HCT116 (cell line): Measurements from ENCODE around the gene EFL1. TPM values are rescaled to one million over a fixed set of nuclear protein-coding genes. Genes with fewer than 3 reads are reported as not detected.

Experiments
- ATAC-seq: fragments of 200-7000 bp; cut with Tn5 transposase; 2 replicates; pipeline ENCODE4 v1.9.1; 2020; ENCODE audit warnings: mild to moderate bottlenecking, moderate library complexity
- BruUV-seq: library from RNA; stranded (reverse); fragments of 400-500 nt; replicated peaks from 2 replicates; lab custom pipeline; 2021; lab: Mats Ljungman, UMichigan
- CTCF ChIA-PET: fragments of 300-600 bp; sonication (Branson Sonifier 250); formaldehyde crosslinking; loops from one replicate; lab custom pipeline; 2021; ENCODE audit warnings: antibody characterized with exemption; lab: Charles Lee
- POLR2A ChIA-PET: fragments of 300-600, 350-600 bp; sonication (Branson Sonifier 250); formaldehyde crosslinking; loops from one replicate; lab custom pipeline; 2021; ENCODE audit warnings: antibody characterized with exemption; lab: Charles Lee
- RAD21 ChIA-PET, 2 experiments: fragments of 300-600 bp; sonication (Branson Sonifier 250); formaldehyde crosslinking; loops; one replicate each; lab custom pipeline; 2023; ENCODE audit warnings: low total read pairs in 2 of 2; ENCODE audit not compliant: uncharacterized antibody in 2 of 2, unreplicated experiment in 2 of 2, low non-redundant PET in 1 of 2; lab: Charles Lee
- DNase-seq: peaks from one replicate; pipeline ENCODE4 v3.0.0-alpha.2; 2010; ENCODE audit warnings: low read depth, low spot score
- H2AFZ ChIP-seq: fragments of 200-600 bp; shearing (Covaris generic), sonication (generic); 2 replicates; pipeline ENCODE4 v1.6.1; 2017; ENCODE audit warnings: low read depth, mixed run types, mixed read lengths, antibody characterized with exemption, low read length; ENCODE audit not compliant: poor library complexity, severe bottlenecking
- H3K27ac ChIP-seq: 2 replicates; pipeline ENCODE4 v1.5.1; 2012; ENCODE audit warnings: low read depth, low read length
- H3K27me3 ChIP-seq: fragments of 200-600 bp; sonication (generic); 2 replicates; pipeline ENCODE4 v1.6.1; 2016; ENCODE audit warnings: mixed run types, low read length, mixed read lengths; ENCODE audit not compliant: insufficient read depth
- H3K36me3 ChIP-seq, 2 experiments: fragments of 200-500 bp in 1 of 2; fragments of 200-600 bp in 1 of 2; sonication (Bioruptor generic) in 1 of 2; sonication (generic) in 1 of 2; 2 replicates each; pipeline versions ENCODE4 v1.5.1 to v1.6.1; 2014 to 2016; ENCODE audit warnings: low read length in 2 of 2, inconsistent platforms in 1 of 2, mixed read lengths in 1 of 2, mixed run types in 1 of 2; ENCODE audit not compliant: insufficient read depth in 2 of 2, control insufficient read depth in 1 of 2
- H3K4me1 ChIP-seq, 2 experiments: fragments of 200-600 bp in 1 of 2; sonication (generic) in 1 of 2; 2 replicates each; pipeline versions ENCODE4 v1.5.1 to v1.6.1; 2012 to 2017; ENCODE audit warnings: low read length in 2 of 2, inconsistent platforms in 1 of 2, mild to moderate bottlenecking in 1 of 2, mixed read lengths in 1 of 2, mixed run types in 1 of 2, moderate library complexity in 1 of 2; ENCODE audit not compliant: insufficient read depth in 2 of 2, control insufficient read depth in 1 of 2
- H3K4me2 ChIP-seq: fragments of 200-600 bp; sonication (generic); 2 replicates; pipeline ENCODE4 v1.6.1; 2017; ENCODE audit warnings: mixed run types, low read length, mixed read lengths
- H3K4me3 ChIP-seq, 2 experiments: fragments of 200-600 bp in 1 of 2; sonication (generic) in 1 of 2; replicated peaks in 1 of 2; 2 replicates each; pipeline ENCODE4 v1.5.1; 2011 to 2016; ENCODE audit warnings: low read length in 2 of 2, control low read depth in 1 of 2, low read depth in 1 of 2, mild to moderate bottlenecking in 1 of 2, mixed read lengths in 1 of 2, mixed run types in 1 of 2
- H3K79me2 ChIP-seq: fragments of 200-600 bp; sonication (generic); 2 replicates; pipeline ENCODE4 v1.6.1; 2017; ENCODE audit warnings: mild to moderate bottlenecking, mixed run types, low read length, moderate library complexity, mixed read lengths; ENCODE audit not compliant: insufficient read depth
- H3K9ac ChIP-seq: fragments of 200-600 bp; sonication (generic); 2 replicates; pipeline ENCODE4 v1.6.1; 2016; ENCODE audit warnings: low read length, mixed read lengths
- H3K9me2 ChIP-seq: fragments of 200-600 bp; sonication (generic), shearing (Covaris generic); 2 replicates; pipeline ENCODE4 v1.6.1; 2017; ENCODE audit warnings: mixed run types, mild to moderate bottlenecking, moderate library complexity; ENCODE audit not compliant: insufficient read depth
- H3K9me3 ChIP-seq, 2 experiments: fragments of 200-500 bp in 1 of 2; fragments of 200-600 bp in 1 of 2; sonication (Bioruptor generic) in 1 of 2; sonication (generic) in 1 of 2; 2 replicates each; pipeline ENCODE4 v1.6.1; 2014 to 2017; ENCODE audit warnings: low read length in 2 of 2, mixed read lengths in 2 of 2, inconsistent platforms in 1 of 2, low read depth in 1 of 2, mild to moderate bottlenecking in 1 of 2, mixed run types in 1 of 2, moderate library complexity in 1 of 2; ENCODE audit not compliant: control insufficient read depth in 1 of 2, insufficient read depth in 1 of 2
- H4K20me1 ChIP-seq: fragments of 200-600 bp; sonication (generic), shearing (Covaris generic); 2 replicates; pipeline ENCODE4 v1.6.1; 2017; ENCODE audit warnings: mixed run types, mild to moderate bottlenecking, moderate library complexity; ENCODE audit not compliant: insufficient read depth
- CBX3 ChIP-seq: IDR thresholded peaks from 2 replicates; pipeline ENCODE4 v1.6.1; 2012; ENCODE audit warnings: low read depth
- EGR1 ChIP-seq: IDR thresholded peaks from 2 replicates; pipeline ENCODE4 v1.6.1; 2012; ENCODE audit warnings: low read depth
- EZH2 ChIP-seq: fragments of 200-600 bp; sonication (generic); IDR thresholded peaks from 2 replicates; pipeline ENCODE4 v1.6.1; 2017; ENCODE audit warnings: antibody characterized with exemption, mixed run types
- EZH2phosphoT487 ChIP-seq: fragments of 200-600 bp; IDR thresholded peaks from 2 replicates; pipeline ENCODE4 v1.6.1; 2018; ENCODE audit warnings: antibody characterized with exemption, borderline replicate concordance
- FOSL1 ChIP-seq: IDR thresholded peaks from 2 replicates; pipeline ENCODE4 v1.6.1; 2012; ENCODE audit warnings: low read depth
- JUND ChIP-seq: IDR thresholded peaks from 2 replicates; pipeline ENCODE4 v1.6.1; 2012
- POLR2A ChIP-seq: IDR thresholded peaks from 2 replicates; pipeline ENCODE4 v1.7.0; 2011; ENCODE audit warnings: borderline replicate concordance; ENCODE audit not compliant: insufficient read depth, insufficient read length; ENCODE audit errors: extremely low read depth
- POLR2AphosphoS5 ChIP-seq: IDR thresholded peaks from 2 replicates; pipeline ENCODE4 v1.6.1; 2011; ENCODE audit warnings: mild to moderate bottlenecking, low read depth, low read length, moderate library complexity
- RAD21 ChIP-seq: IDR thresholded peaks from 2 replicates; pipeline ENCODE4 v1.6.1; 2012; ENCODE audit warnings: low read depth, mild to moderate bottlenecking
- SIN3A ChIP-seq: IDR thresholded peaks from 2 replicates; pipeline ENCODE4 v1.6.1; 2012; ENCODE audit warnings: low read depth
- SRF ChIP-seq: IDR thresholded peaks from 2 replicates; pipeline ENCODE4 v1.6.1; 2012; ENCODE audit warnings: low read depth
- TCF7L2 ChIP-seq: IDR thresholded peaks from 2 replicates; pipeline ENCODE4 v1.7.0; 2011; ENCODE audit warnings: borderline replicate concordance, inconsistent platforms; ENCODE audit not compliant: insufficient read depth, insufficient read length; ENCODE audit errors: extremely low read depth
- YY1 ChIP-seq: IDR thresholded peaks from 2 replicates; pipeline ENCODE4 v1.6.1; 2011; ENCODE audit warnings: low read length, low read depth, moderate library complexity, mild to moderate bottlenecking; ENCODE audit not compliant: insufficient replicate concordance; ENCODE audit errors: extremely low read depth
- ZFX ChIP-seq: fragments of 450-650 bp; IDR thresholded peaks from 2 replicates; pipeline ENCODE4 v1.6.1; 2017
- intact Hi-C: fragments of 100-400 bp; cut with micrococcal nuclease; formaldehyde crosslinking; loops from 2 replicates; pipeline ENCODE4 v1.10.0; 2022
- total RNA-seq: library from RNA; stranded (reverse); gene quantifications from one replicate; pipeline ENCODE4 v1.2.1, GENCODE V29; 2021; ENCODE audit not compliant: unreplicated experiment
- TF ChIP-seq, protein P1 (sequence below): IDR thresholded peaks from 2 replicates; pipeline ENCODE4 v1.6.1; 2012; ENCODE audit warnings: low read depth
- TF ChIP-seq, protein P2 (sequence below): IDR thresholded peaks from 2 replicates; pipeline ENCODE4 v1.6.1; 2011; ENCODE audit warnings: mild to moderate bottlenecking, low read length, moderate library complexity; ENCODE audit not compliant: insufficient replicate concordance; ENCODE audit errors: extremely low read depth
- TF ChIP-seq, protein P3 (sequence below), 3 experiments: fragments of 200-600 bp in 1 of 3; sonication (generic) in 1 of 3; IDR thresholded peaks in 2 of 3; conservative IDR thresholded peaks in 1 of 3; 2 replicates each; pipeline ENCODE4 v1.5.1; 2012 to 2017; ENCODE audit warnings: low read depth in 2 of 3, low read length in 2 of 3, antibody characterized with exemption in 1 of 3, borderline replicate concordance in 1 of 3, control low read depth in 1 of 3, mild to moderate bottlenecking in 1 of 3, mixed read lengths in 1 of 3, mixed run types in 1 of 3, moderate library complexity in 1 of 3; ENCODE audit not compliant: insufficient read depth in 1 of 3
- TF ChIP-seq, protein P4 (sequence below): IDR thresholded peaks from 2 replicates; pipeline ENCODE4 v1.6.1; 2012
- TF ChIP-seq, protein P5 (sequence below): IDR thresholded peaks from 2 replicates; pipeline ENCODE4 v1.6.1; 2012

EFL1 gene
- total RNA-seq, 1 experiment from 2014 or later, result 12.7 TPM

DNA sequence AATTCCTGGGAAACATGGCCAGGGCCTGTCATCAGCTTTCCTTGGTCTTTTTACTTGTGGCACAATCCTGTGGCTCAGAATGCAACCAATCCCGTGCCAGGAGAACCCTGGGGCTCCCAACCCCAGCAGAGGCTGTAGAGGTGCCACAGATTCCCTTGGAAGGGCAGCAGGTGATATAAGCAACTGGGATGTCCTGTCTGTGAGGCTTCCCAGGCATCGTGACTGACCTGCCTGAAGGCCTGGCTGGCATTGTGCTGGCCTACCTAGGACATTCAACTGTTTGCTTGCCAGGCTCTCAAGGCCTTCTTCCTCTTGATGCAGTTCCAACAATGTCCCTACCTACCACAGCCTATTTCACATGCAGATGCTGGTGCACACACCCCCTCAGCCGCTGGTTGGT lies 144.5 kb downstream of the EFL1 start:
- TF ChIP-seq, protein P1, sequence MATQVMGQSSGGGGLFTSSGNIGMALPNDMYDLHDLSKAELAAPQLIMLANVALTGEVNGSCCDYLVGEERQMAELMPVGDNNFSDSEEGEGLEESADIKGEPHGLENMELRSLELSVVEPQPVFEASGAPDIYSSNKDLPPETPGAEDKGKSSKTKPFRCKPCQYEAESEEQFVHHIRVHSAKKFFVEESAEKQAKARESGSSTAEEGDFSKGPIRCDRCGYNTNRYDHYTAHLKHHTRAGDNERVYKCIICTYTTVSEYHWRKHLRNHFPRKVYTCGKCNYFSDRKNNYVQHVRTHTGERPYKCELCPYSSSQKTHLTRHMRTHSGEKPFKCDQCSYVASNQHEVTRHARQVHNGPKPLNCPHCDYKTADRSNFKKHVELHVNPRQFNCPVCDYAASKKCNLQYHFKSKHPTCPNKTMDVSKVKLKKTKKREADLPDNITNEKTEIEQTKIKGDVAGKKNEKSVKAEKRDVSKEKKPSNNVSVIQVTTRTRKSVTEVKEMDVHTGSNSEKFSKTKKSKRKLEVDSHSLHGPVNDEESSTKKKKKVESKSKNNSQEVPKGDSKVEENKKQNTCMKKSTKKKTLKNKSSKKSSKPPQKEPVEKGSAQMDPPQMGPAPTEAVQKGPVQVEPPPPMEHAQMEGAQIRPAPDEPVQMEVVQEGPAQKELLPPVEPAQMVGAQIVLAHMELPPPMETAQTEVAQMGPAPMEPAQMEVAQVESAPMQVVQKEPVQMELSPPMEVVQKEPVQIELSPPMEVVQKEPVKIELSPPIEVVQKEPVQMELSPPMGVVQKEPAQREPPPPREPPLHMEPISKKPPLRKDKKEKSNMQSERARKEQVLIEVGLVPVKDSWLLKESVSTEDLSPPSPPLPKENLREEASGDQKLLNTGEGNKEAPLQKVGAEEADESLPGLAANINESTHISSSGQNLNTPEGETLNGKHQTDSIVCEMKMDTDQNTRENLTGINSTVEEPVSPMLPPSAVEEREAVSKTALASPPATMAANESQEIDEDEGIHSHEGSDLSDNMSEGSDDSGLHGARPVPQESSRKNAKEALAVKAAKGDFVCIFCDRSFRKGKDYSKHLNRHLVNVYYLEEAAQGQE, result no peak
- TF ChIP-seq SRF (no peak), POLR2AphosphoS5 (no peak), EZH2 (no peak), SIN3A (no peak), CBX3 (no peak), EGR1 (no peak), FOSL1 (no peak), EZH2phosphoT487 (no peak), TCF7L2 (no peak), RAD21 (no peak), JUND (no peak), YY1 (no peak), POLR2A (no peak), ZFX (no peak)
- TF ChIP-seq, protein P2, sequence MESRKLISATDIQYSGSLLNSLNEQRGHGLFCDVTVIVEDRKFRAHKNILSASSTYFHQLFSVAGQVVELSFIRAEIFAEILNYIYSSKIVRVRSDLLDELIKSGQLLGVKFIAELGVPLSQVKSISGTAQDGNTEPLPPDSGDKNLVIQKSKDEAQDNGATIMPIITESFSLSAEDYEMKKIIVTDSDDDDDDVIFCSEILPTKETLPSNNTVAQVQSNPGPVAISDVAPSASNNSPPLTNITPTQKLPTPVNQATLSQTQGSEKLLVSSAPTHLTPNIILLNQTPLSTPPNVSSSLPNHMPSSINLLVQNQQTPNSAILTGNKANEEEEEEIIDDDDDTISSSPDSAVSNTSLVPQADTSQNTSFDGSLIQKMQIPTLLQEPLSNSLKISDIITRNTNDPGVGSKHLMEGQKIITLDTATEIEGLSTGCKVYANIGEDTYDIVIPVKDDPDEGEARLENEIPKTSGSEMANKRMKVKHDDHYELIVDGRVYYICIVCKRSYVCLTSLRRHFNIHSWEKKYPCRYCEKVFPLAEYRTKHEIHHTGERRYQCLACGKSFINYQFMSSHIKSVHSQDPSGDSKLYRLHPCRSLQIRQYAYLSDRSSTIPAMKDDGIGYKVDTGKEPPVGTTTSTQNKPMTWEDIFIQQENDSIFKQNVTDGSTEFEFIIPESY, result no peak
- TF ChIP-seq, protein P3, sequence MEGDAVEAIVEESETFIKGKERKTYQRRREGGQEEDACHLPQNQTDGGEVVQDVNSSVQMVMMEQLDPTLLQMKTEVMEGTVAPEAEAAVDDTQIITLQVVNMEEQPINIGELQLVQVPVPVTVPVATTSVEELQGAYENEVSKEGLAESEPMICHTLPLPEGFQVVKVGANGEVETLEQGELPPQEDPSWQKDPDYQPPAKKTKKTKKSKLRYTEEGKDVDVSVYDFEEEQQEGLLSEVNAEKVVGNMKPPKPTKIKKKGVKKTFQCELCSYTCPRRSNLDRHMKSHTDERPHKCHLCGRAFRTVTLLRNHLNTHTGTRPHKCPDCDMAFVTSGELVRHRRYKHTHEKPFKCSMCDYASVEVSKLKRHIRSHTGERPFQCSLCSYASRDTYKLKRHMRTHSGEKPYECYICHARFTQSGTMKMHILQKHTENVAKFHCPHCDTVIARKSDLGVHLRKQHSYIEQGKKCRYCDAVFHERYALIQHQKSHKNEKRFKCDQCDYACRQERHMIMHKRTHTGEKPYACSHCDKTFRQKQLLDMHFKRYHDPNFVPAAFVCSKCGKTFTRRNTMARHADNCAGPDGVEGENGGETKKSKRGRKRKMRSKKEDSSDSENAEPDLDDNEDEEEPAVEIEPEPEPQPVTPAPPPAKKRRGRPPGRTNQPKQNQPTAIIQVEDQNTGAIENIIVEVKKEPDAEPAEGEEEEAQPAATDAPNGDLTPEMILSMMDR (IDR thresholded peaks at IDR 0.05 in 2 of 3, conservative IDR thresholded peaks at IDR 0.05 in 1 of 3; ENCODE audit: borderline replicate concordance in 1 of 3, insufficient read depth in 1 of 3, low read depth in 2 of 3, low read length in 2 of 3), result no peak
- TF ChIP-seq, protein P4, sequence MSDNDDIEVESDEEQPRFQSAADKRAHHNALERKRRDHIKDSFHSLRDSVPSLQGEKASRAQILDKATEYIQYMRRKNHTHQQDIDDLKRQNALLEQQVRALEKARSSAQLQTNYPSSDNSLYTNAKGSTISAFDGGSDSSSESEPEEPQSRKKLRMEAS, result no peak
- TF ChIP-seq, protein P5, sequence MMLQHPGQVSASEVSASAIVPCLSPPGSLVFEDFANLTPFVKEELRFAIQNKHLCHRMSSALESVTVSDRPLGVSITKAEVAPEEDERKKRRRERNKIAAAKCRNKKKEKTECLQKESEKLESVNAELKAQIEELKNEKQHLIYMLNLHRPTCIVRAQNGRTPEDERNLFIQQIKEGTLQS, result no peak
- CTCF ChIA-PET, result no interaction called here
- H3K27me3 ChIP-seq, result no peaks in the 10 kb centered on the region
- H3K4me3 ChIP-seq, result no peak overlapping the region
- no peaks in the 10 kb centered on the region for H3K9me2 ChIP-seq
- no TSS peak for BruUV-seq
- H3K9ac ChIP-seq, result no peak overlapping the region
- H3K4me2 ChIP-seq, result no peak overlapping the region
- H2AFZ ChIP-seq, result no peak overlapping the region
- peaks cover 5 to 9% of the 10 kb centered on the region in 2 experiments for H3K4me1 ChIP-seq
- ATAC-seq, result no peak
- RAD21 ChIA-PET, result no interaction called here
- DNase-seq, result no peak
- intact Hi-C loops, result no loop called here
- H3K36me3 ChIP-seq, result no peaks in the 10 kb centered on the region
- no peaks in the 10 kb centered on the region for H4K20me1 ChIP-seq
- POLR2A ChIA-PET, result no interaction called here
- H3K9me3 ChIP-seq, result no peaks in the 10 kb centered on the region
- no peak overlapping the region for H3K27ac ChIP-seq
- H3K79me2 ChIP-seq, result no peaks in the 10 kb centered on the region
